K562 (cell line): ENCODE results near the gene YKT6. TPM values are rescaled to one million over a fixed set of nuclear protein-coding genes. Genes with fewer than 3 reads are reported as not detected.
A peak's percentile ranks its signal among the peaks of the same experiment; 100 is the strongest.

ENCODE experiments used
- ATAC-seq: fragments of 200-7000 bp; cut with Tn5 transposase; 3 replicates; pipeline ENCODE4 v1.9.1; 2020; ENCODE audit warnings: moderate library complexity
- BruUV-seq: library from RNA; stranded (reverse); fragments of 400-500 nt; replicated peaks from 2 replicates; lab custom pipeline; 2021; lab: Mats Ljungman, UMichigan
- CTCF ChIA-PET: fragments of 300-600 bp; formaldehyde crosslinking; extraction: SDS; loops from one replicate; lab custom pipeline; 2021; ENCODE audit warnings: low intra/inter-chr PET ratio; lab: Yijun Ruan, JAX
- POLR2A ChIA-PET: fragments of 300-600, 350-650 bp; sonication (Branson Sonifier 250); formaldehyde crosslinking; extraction: SDS; loops from one replicate; lab custom pipeline; 2021; ENCODE audit warnings: antibody characterized with exemption, inconsistent platforms; lab: Yijun Ruan, JAX
- DNase-seq, 4 experiments: peaks; one replicate each; pipeline versions ENCODE4 v3.0.0 to v3.0.0-alpha.2; 2011 to 2018; ENCODE audit warnings: low spot score in 3 of 4, mixed read lengths in 3 of 4; ENCODE audit errors: extremely low read depth in 1 of 4
- FAIRE-seq: peaks from 2 replicates; lab custom pipeline; 2011; peaks lifted over from hg19 to GRCh38; lab: Jason Lieb, UNC
- H2AFZ ChIP-seq: 2 replicates; pipeline ENCODE4 v1.6.0; 2011; ENCODE audit warnings: low read depth, low read length, control low read depth, inconsistent platforms
- H3K27ac ChIP-seq: fragments of 200-600 bp; 3 replicates; pipeline ENCODE4 v1.8.0; 2011; ENCODE audit warnings: low read depth, mild to moderate bottlenecking, control low read depth, inconsistent platforms, low read length, moderate library complexity, mixed read lengths; ENCODE audit errors: extremely low read depth
- H3K27me3 ChIP-seq, 2 experiments: fragments of 300-600 bp in 1 of 2; 2 replicates in 1 of 2; 3 replicates in 1 of 2; pipeline versions ENCODE4 v1.6.0 to v1.8.0; 2011; ENCODE audit warnings: inconsistent platforms in 2 of 2, low read length in 2 of 2, mild to moderate bottlenecking in 1 of 2, mixed read lengths in 1 of 2, moderate library complexity in 1 of 2; ENCODE audit not compliant: control insufficient read depth in 2 of 2, insufficient read depth in 2 of 2
- H3K36me3 ChIP-seq: fragments of 300-600 bp; 3 replicates; pipeline ENCODE4 v1.8.0; 2011; ENCODE audit warnings: mild to moderate bottlenecking, low read length, inconsistent platforms; ENCODE audit not compliant: control insufficient read depth, insufficient read depth
- H3K4me1 ChIP-seq, 2 experiments: fragments of 200-600 bp in 1 of 2; replicated peaks in 1 of 2; 2 replicates in 1 of 2; 3 replicates in 1 of 2; pipeline versions ENCODE4 v1.5.1 to v1.8.0; 2011; ENCODE audit warnings: inconsistent platforms in 2 of 2, low read length in 2 of 2, mild to moderate bottlenecking in 1 of 2, mixed read lengths in 1 of 2, moderate library complexity in 1 of 2; ENCODE audit not compliant: control insufficient read depth in 2 of 2, insufficient read depth in 2 of 2
- H3K4me2 ChIP-seq: 2 replicates; pipeline ENCODE4 v1.6.1; 2011; ENCODE audit warnings: low read length, control low read depth, inconsistent platforms, mixed read lengths; ENCODE audit not compliant: insufficient read depth
- H3K4me3 ChIP-seq: fragments of 200-600 bp; sonication (generic), shearing (Covaris generic); 2 replicates; pipeline ENCODE4 v1.5.1; 2016; ENCODE audit warnings: control low read depth, inconsistent platforms
- H3K79me2 ChIP-seq: fragments of 200-600 bp; 3 replicates; pipeline ENCODE4 v1.8.0; 2011; ENCODE audit warnings: low read length, inconsistent platforms; ENCODE audit not compliant: control insufficient read depth, insufficient read depth
- H3K9ac ChIP-seq, 2 experiments: 2 replicates each; pipeline versions ENCODE4 v1.6.0 to v1.6.1; 2011; ENCODE audit warnings: low read depth in 2 of 2, low read length in 2 of 2, control low read depth in 1 of 2, inconsistent platforms in 1 of 2, mild to moderate bottlenecking in 1 of 2, mixed read lengths in 1 of 2; ENCODE audit not compliant: insufficient read depth in 1 of 2
- H3K9me1 ChIP-seq: one replicate; pipeline ENCODE4 v1.6.0; 2011; ENCODE audit warnings: inconsistent platforms, mild to moderate bottlenecking, low read length, moderate library complexity; ENCODE audit not compliant: control insufficient read depth, insufficient read depth
- H3K9me3 ChIP-seq: replicated peaks from 2 replicates; pipeline ENCODE4 v1.5.1; 2011; ENCODE audit warnings: low read depth, low read length, inconsistent platforms; ENCODE audit not compliant: control insufficient read depth, insufficient read depth
- H4K20me1 ChIP-seq: replicated peaks from 2 replicates; pipeline ENCODE4 v1.6.1; 2011; ENCODE audit warnings: low read length, inconsistent platforms, mixed read lengths; ENCODE audit not compliant: control insufficient read depth, insufficient read depth
- ELF4 ChIP-seq: fragments of 450-650 bp; formaldehyde crosslinking; IDR thresholded peaks from 2 replicates; pipeline ENCODE4 v1.4.0; 2022; ENCODE audit warnings: missing genetic modification characterization
- FOXK2 ChIP-seq, 2 experiments: fragments of 450-650 bp; IDR thresholded peaks in 1 of 2; conservative IDR thresholded peaks in 1 of 2; 2 replicates each; pipeline ENCODE4 v1.6.1; 2016; ENCODE audit warnings: low read depth in 2 of 2, mild to moderate bottlenecking in 1 of 2
- NFIC ChIP-seq: fragments of 450-650 bp; IDR thresholded peaks from 2 replicates; pipeline ENCODE4 v1.6.1; 2017; ENCODE audit warnings: mild to moderate bottlenecking, inconsistent platforms
- NFYB ChIP-seq: IDR thresholded peaks from 2 replicates; pipeline ENCODE4 v1.6.1; 2011; ENCODE audit warnings: mild to moderate bottlenecking, moderate library complexity; ENCODE audit not compliant: insufficient read length; ENCODE audit errors: extremely low read depth
- RBM25 ChIP-seq: fragments of 200-400 bp; formaldehyde crosslinking; IDR thresholded peaks from 2 replicates; pipeline ENCODE4 v1.6.1; 2018; ENCODE audit warnings: low read length, low read depth, moderate library complexity; ENCODE audit not compliant: severe bottlenecking
- SRSF3 ChIP-seq: fragments of 200-400 bp; formaldehyde crosslinking; IDR thresholded peaks from 2 replicates; pipeline ENCODE4 v1.6.1; 2016; ENCODE audit warnings: mild to moderate bottlenecking, low read length, moderate library complexity; ENCODE audit not compliant: insufficient read depth
- TBL1XR1 ChIP-seq, 2 experiments: IDR thresholded peaks; 2 replicates each; pipeline ENCODE4 v1.6.1; 2012; ENCODE audit warnings: improper control_type of control experiment in 2 of 2, low read length in 2 of 2, mild to moderate bottlenecking in 1 of 2
- THRB ChIP-seq: fragments of 450-650 bp; formaldehyde crosslinking; conservative IDR thresholded peaks from 2 replicates; pipeline ENCODE4 v1.4.0; 2022; ENCODE audit warnings: mild to moderate bottlenecking, missing genetic modification characterization
- WGBS: fragments of 100-300 bp; shearing (Covaris generic); methylation state at CpG from one replicate; pipeline ENCODE4 v1.1.6; 2016; ENCODE audit warnings: low coverage, mixed read lengths; ENCODE audit not compliant: insufficient coverage; ENCODE audit errors: missing lambda C conversion rate; 5-methylcytosine and 5-hydroxymethylcytosine counted together
- in situ Hi-C: fragments of 300-500 bp; cut with MboI; formaldehyde crosslinking; loops from 4 replicates; pipeline ENCODE4 v1.15.0; 2018; ENCODE audit warnings: inconsistent platforms, mixed read lengths
- intact Hi-C: fragments of 100-400 bp; cut with micrococcal nuclease; formaldehyde crosslinking; loops from 2 replicates; pipeline ENCODE4 v1.14.2; 2022
- polyA plus RNA-seq, 8 experiments: library from polyadenylated mRNA; depleted of rRNA in 4 of 8; stranded (reverse) in 5 of 8; unstranded in 3 of 8; fragments of >200 nt; fragmentation: Nextera tagmentation in 2 of 8; fragmentation: Illumina TruSeq in 1 of 8; extraction: Ambion mirVana in 2 of 8; extraction: Trizol in 1 of 8; gene quantifications; 2 replicates each; pipeline versions ENCODE4 v1.2.1 to v1.2.3, GENCODE V29; 2011 to 2014; ENCODE audit warnings: inconsistent platforms in 1 of 8, missing spikeins in 1 of 8
- total RNA-seq, 7 experiments: library from RNA; depleted of rRNA in 6 of 7; stranded (reverse); fragments of >200 nt in 6 of 7; fragmentation: Illumina TruSeq in 2 of 7; extraction: Trizol in 2 of 7; gene quantifications; 2 replicates each; pipeline versions ENCODE4 v1.2.1 to v1.2.3, GENCODE V29; 2011 to 2021; ENCODE audit warnings: low replicate concordance in 1 of 7

The YKT6 gene
- total and polyA plus RNA-seq, 9 of the 15 experiments (the other 6 are each of a cell fraction or from before 2014, with no cell fraction given): 1.6 to 90.6 (median 75.1) TPM

GRCh38 chr7:44176486-44176885, 24.3 kb upstream of the YKT6 start:
- POLR2A ChIA-PET: interaction anchor here (0.7 kb wide), 1 partner anchor 59 kb away, joined by 4 read pairs; no protein-coding TSS in a partner anchor
- Histone ChIP-seq H3K36me3 (no peaks in the 10 kb centered on the region), H3K9me3 (no peaks in the 10 kb centered on the region), H4K20me1 (no peaks in the 10 kb centered on the region), H3K9ac (0 out of 4 replicates have a peak overlapping the region, but pooled peaks of 1 of the 2 experiments have one; percentile 36), H3K4me2 (no peak overlapping the region), H3K4me3 (no peak overlapping the region), H3K27me3 (peaks cover 29 to 38% of the 10 kb centered on the region in 2 experiments), H3K27ac (no peak overlapping the region), H3K79me2 (no peaks in the 10 kb centered on the region), H3K4me1 (no peaks in the 10 kb centered on the region), H2AFZ (no peak overlapping the region), H3K9me1 (no peaks in the 10 kb centered on the region)
- DNase-seq (no peak), ATAC-seq (no peak), FAIRE-seq (no peak)
- BruUV-seq: no TSS peak
- WGBS: 4% methylated on average over 6 of the region's 7 CpGs
- in situ Hi-C loops: no loop called here
- CTCF ChIA-PET: no interaction called here
- intact Hi-C loops: no loop called here
- TF ChIP-seq NFYB: no peak
- TF ChIP-seq TBL1XR1 (IDR thresholded peaks at IDR 0.05; ENCODE audit: low read length in 2 of 2): no peak
- TF ChIP-seq RBM25: no peak
- no peak for TF ChIP-seq SRSF3

DNA sequence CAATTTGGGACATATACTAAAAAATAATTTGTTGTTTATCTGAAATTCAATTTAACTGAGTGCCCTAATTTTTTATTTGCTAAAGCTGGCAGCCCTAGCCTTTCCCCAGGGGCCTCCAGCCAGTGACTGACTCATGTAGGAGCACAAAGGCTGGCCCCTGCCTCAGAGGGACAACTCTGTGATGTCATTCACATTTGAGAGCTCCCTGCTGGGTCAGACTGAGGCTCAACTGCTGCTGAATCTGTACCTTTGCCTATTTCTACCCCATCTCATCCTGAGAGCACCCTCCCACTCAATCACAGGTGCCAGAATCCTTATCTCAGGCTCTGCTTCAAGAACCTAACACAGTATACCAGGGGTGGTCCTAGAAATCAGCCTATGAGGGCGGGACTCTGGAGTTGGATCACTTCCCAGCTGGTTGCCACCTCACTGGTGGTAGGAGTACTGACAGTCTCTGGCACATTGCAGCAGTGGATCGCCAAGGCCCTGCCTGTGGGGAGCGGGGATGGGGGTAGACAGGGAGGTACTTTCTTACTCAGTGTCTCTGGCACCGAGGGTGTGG, 23.1 kb upstream of the YKT6 start:
- no peak overlapping the region for H3K9ac ChIP-seq
- intact Hi-C loops: no loop called here
- H3K4me3 ChIP-seq: no peak overlapping the region
- FAIRE-seq (no peak), DNase-seq (no peak), ATAC-seq (no peak)
- TF ChIP-seq FOXK2 (conservative IDR thresholded peaks at IDR 0.05 in 1 of 2, IDR thresholded peaks at IDR 0.05 in 1 of 2; ENCODE audit: low read depth in 2 of 2) (no peak), ELF4 (CRISPR knock-in tag) (no peak), NFIC (no peak), THRB (CRISPR knock-in tag) (no peak)
- POLR2A ChIA-PET: interaction anchor here (0.8 kb wide), 1 partner anchor 270 kb away, joined by 3 read pairs; no protein-coding TSS in a partner anchor
- H3K9me3 ChIP-seq: peaks cover 5% of the 10 kb centered on the region
- no peaks in the 10 kb centered on the region for H4K20me1 ChIP-seq
- H3K4me1 ChIP-seq: no peaks in the 10 kb centered on the region
- H3K36me3 ChIP-seq: no peaks in the 10 kb centered on the region
- no peaks in the 10 kb centered on the region for H3K79me2 ChIP-seq
- H3K27ac ChIP-seq: no peak overlapping the region
- H2AFZ ChIP-seq: no peak overlapping the region
- H3K27me3 ChIP-seq: peaks cover 24 to 41% of the 10 kb centered on the region in 2 experiments
- WGBS: 0% methylated on average over 3 of the region's 4 CpGs
- no peak overlapping the region for H3K4me2 ChIP-seq
- H3K9me1 ChIP-seq: no peaks in the 10 kb centered on the region
- CTCF ChIA-PET: no interaction called here
- in situ Hi-C loops: no loop called here
- BruUV-seq: no TSS peak
